Putamen (tissue), 1 donor: ENCODE data around the gene AUTS2.
A peak's percentile ranks its signal among the peaks of the same experiment; 100 is the strongest.

Experiments used
- DNase-seq: peaks from one replicate; pipeline ENCODE4 v3.0.0-alpha.2; 2016; ENCODE audit warnings: low spot score

Gene AUTS2

DNA sequence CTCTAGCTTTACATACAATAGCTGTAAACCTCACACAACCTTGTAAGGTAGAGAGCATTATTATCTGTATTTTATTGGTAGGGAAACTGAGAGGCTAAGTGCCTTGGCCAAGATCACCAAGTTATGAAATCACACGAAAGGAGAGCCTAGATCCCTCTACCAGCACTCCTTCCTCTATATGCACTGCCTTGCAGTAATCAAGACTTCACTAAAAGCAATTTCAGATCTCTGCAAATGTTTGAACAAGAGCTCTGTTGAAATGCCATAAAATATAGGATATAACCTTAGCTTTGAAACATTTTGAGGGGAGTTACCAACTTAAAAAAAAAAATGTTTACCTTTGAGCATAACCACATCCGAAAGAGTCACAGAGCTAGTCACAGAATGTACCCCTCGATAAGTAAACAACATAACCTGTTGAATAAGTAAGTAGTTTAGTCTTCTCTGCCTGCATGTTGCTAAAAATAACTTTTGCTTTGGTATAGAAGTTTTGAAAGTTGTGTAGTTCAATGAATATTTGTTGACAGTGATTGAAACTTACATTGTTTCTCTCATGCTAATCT lies 709.4 kb downstream of the AUTS2 start:
- DNase-seq, result no peak

DNA sequence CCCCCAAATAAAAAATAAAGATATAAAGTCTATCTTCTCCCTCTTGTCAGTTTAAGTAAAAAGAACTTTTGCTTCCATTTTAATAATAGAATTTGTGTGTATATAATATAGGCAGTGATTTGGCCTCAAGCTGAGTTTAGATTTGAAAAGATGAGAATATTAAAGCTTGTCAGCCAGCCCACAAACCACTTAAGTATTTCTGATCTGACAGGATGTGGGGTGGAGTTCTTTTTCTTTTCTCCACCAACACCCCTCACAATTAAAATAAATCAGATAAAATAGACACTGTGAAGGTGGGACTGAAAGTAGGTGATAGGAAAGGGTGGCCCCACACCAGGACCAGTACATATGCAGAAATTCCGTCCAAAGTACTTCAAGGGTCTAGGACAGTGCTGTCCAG lies 714.1 kb downstream of the AUTS2 start:
- DNase-seq, result peak; percentile 68

DNA sequence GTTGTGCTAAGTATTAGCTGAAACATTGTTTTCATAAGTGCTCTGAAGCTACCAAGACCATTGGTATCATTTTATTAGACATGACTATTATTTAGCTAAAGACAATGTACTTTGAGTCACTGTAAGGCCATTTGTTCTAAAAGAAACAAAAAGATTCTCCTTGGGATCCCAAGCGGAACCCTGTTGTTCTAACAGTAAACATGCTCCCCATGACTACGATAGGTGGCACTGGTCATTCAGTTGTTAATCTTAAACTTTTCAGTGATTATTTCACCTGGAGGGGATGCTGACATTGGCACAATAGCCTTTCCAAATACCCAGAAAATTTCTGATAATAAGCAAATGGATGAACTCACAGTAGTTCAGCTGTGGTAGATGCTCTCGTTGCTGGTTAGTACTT lies 715.0 kb downstream of the AUTS2 start:
- no peak for DNase-seq

DNA sequence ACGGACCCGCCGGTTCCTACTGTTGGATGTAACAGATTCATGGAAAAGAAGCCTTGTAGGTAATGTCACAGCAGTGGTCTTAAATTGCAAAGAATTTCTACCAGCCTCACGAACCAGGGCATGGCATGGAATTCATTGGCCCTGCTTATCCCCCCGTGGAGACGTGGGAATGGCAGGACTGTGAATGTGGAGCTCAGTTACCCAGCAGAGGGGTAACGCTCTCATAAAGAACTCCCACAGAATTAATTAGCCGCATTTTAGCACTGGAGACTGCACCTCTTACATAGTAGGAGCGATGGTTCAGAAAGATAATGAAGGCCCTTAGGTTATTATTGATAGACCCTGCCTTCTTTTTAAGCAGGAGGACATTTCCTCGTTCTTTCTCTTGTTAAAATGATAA lies 715.4 kb downstream of the AUTS2 start:
- DNase-seq, result no peak

DNA sequence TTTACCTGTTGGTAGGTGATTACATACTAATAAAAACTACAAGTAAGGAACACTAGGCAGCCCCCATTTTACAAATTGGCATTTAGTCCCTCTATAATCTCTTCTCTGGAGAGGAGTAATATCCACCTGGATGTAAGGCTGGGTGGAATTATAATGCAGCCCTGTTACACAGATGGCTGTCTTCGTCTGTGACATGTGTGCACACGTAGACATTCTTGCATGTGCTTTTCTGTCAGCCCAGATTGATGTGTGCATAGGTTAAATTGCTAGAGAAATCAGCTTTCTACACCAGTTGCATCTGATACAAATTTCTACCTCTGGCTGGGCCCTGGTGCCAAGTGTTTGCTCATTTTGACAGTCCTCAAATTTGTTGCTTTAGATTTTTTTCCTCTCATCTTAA lies 715.9 kb downstream of the AUTS2 start:
- DNase-seq, result no peak

DNA sequence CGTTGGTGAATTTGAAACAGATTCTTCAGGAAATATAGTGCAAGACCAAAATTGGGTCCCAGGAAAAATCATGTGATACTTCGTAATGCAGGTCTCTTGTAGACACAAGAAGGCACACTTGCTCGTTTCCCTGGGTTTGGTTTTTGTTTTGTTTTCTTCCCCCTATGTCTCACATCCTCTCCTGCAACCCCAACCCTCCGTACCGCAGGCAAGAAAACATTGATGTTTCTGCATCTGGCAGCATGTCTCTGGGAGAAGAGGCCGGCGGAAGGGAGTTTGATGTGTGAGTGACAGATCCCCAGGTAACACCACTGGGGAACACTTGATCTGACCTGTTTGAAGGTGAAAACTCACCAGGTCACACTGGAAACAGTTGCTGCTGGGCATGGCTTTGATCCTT lies 718.5 kb downstream of the AUTS2 start:
- no peak for DNase-seq

DNA sequence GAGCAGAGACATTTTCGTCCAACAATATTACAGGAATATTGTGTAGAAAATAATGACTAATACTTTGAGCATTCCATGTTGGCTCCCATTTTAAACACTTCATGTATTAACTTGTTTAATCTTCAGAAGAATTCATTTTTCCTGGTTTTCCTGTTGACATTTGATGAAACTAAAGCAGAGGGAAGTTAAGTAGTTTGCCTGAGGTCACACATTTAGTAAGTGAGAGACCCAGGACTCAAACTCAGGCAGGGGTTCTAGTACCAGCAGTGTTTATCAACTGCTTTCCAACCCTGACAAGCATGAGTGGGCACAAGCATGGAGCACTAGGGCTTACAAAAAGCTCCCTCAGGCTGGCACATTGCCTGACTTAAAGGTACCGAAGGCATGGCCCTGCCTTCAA lies 719.1 kb downstream of the AUTS2 start:
- DNase-seq, result no peak

DNA sequence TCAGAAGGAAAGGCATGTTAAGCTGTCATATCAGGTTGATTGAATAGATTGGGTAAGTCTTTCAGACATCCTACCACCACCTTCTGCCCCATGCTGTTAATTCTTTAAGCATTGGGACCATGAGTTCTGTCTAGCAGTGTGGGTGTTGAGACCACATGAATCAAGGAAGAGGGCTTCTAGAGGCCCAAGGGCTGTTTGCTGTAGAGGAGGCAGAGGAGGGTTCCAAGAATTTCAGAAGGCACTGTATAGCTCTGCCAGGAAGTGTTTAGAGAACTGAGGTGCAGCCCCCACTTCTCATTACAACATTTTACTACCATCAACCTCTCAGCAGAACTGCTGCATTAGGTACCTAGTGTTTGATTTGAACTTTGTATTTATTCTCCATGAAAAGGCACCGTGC lies 720.2 kb downstream of the AUTS2 start:
- DNase-seq, result no peak

DNA sequence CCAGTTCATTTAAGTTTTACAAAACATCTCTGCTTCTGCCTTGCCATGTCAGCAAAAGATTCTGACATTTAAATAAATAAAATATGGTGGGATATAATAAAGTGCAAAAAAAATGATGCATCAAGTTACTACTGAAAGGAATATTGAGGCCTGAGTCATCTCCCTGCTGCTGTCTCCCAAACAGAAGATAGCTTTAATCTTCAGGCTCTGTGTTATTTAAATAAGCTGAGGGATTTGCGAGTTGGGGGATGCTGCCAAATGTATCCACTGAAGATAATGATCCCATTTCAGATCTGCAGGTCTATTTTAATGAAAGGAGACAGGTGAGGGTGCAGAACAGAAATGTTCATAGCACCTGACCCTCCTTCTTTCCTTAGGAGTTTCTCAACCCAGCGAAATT lies 720.8 kb downstream of the AUTS2 start:
- no peak for DNase-seq

DNA sequence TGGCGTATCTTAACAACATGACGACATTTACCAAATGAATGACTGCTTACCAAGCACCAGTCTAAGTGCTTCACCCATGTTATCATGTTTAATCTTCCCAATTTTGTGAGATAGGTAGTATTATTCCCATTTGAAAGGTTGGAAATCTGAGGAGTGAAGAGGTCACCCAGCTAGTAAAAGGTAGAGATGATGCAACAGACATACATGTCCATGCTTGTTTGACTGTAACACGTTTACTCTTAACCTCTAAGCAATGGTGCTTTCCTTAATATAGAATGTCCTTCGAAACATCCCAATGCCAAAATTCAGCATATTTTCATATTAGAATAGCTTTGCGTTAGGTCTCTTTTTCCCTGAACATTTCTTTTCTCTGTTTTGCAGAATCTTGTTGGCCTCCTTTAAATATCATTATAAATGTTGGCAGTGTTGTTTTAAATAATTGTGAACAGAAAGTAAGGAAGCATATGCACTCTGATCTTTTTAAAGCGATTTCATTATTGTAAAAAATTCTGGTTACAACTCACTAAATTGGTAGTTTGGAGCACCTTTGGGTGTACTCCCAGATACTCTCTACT lies 722.8 kb downstream of the AUTS2 start:
- no peak for DNase-seq

DNA sequence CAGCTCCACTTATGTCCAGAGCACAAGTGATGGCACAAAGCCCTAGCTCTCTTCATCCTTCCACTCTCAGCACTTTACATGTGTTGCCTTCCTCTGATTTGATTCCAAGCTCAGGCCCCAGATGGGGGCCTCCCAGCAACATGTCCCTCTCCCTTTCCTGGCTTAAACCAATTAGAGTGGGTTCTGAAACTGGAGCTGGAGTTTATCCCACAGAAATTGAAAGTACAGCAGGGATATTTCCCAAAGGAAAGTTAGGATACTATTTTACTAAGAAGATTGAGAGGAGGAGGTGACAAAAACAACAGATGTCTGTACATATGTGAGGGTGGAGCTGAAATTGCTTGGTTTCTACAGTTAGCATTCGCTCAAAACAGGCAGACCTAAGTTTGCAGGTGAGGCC lies 724.6 kb downstream of the AUTS2 start:
- no peak for DNase-seq

DNA sequence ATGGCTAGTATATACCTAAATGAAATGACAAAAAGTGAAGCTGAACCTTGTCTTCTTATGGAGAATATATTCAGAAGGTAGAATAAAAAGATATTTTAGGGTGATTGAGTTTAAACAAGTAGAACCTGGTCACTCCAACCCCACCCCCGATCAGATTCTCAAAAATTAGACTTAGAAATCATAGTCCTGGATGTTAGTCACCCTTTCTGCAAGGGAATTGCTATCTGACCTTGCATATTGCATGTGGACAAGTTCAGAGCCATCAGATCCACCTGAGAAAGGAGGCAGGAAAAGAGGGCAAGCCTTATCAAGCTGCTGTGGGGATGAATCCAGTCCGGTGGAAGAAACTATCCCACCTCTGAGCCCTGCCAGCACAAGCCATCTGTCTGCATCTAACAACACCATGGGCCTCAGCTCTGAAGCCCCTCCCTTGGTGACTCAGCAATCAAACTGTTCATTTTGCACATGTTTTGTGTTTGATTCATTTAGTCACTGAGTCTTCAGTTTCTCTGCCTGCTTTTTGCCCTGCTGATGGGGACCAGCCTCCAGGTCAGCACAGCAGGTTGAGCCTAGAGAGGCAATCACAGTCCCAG lies 727.3 kb downstream of the AUTS2 start:
- DNase-seq, result no peak

DNA sequence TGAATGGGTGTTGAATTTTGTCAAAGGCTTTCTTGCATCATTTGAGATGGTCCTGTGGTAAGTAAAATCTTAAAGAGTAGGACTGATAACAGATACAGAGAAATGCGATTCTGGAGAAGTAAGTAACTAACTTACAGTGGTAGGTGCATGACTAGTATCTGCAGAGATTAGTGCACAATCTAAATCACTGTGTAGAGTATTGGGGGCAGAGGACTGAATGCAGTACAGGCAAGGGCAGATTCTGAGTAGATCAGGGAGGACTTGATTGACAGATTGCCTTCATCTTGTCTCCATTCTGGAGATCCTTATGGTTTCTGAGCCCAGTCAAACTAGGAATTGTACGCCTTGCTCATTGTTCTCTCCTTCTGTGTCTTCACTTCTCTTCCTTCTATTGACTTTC lies 736.0 kb downstream of the AUTS2 start:
- DNase-seq, result no peak

DNA sequence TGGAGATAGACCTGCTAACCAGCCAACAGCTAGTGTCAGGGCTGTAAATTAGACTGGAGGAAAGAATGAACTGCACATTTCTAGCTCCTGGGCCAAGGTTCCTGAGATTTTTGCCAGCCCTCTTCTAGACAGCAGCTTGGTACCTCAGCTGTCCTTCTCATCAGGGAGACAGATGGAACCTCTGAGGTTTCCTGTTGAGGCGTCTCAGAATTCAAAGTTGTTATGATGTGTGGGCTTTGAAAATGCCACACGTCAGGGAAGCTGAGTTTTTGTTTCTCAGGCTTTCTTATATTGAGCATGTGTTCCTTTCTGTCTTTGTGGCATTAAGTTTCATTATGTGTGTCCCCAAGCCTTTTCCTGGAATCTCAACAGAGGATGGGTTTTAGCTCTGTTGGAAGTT lies 736.6 kb downstream of the AUTS2 start:
- DNase-seq, result no peak

DNA sequence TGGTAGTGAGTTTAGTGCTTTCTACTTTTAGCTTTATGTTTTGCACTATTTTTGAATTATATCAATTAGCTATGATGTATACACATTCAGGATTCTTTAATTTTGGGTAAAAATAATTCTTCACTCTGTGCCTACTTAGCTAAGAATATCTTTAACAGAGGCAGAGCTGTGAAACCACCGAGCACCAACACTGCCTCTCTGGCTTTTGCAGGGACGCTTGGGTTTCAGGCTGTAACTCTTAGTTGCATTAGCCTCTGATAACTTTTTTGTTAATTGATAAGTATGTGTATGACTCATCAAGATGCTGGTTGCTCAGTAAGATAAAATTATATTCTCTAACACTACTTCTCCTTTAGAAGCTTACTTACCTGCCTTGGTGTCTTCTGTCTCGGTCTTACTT lies 738.3 kb downstream of the AUTS2 start:
- DNase-seq, result no peak

DNA sequence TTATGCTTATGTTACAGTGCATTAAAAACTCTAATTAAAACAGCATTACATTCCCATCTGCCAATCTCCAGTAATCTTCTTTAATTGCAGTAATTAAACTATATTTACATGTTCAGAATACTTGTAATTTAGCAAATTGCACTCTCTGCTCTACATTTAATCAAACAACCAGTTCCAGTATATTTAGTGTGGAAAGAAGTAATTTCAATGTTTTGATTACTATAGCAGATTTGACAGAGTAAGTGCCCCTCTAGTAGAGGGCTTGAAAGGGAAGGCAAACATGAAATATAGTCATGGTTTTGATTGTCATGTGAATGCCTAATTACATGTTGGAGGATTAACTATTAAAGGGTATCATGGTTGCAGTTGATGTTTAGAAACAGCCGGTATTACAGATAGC lies 739.7 kb downstream of the AUTS2 start:
- DNase-seq, result no peak

DNA sequence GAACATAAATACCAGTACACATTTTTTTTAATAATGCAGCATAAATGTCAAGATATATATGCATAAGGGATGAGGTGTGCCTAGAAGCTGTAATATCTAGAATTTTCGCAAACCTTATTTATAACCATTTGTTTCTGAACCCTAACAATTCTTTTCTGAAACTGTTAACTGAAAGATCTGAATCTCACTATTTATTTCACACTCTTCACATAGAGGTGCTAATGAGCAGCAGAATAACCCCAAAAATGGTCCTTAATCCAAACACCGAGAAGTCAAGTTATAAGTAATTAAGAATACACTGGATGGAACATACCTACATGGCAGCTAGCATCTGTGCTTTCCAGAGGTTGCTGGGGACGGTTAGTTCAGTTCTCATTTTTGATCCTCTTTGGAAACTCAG lies 742.0 kb downstream of the AUTS2 start:
- DNase-seq, result no peak

DNA sequence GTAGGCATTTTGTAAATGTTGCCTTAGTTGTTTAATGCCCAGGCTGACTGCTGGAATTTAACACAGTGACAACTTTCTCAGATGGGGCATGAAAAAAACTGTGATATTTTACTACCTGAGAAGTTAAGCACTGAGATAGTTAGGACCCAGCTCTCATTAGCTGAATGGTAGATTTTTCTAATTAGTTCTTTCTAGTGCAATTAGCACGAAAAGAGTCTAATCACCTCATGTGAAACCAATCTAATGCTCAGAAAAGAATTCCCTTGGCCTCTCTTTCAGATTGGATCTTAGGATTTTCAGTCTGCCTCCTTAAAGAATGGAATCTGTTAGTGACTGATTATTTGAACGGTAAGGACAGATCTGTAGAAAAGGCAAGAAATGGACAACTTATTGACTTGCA lies 743.2 kb downstream of the AUTS2 start:
- DNase-seq, result no peak

DNA sequence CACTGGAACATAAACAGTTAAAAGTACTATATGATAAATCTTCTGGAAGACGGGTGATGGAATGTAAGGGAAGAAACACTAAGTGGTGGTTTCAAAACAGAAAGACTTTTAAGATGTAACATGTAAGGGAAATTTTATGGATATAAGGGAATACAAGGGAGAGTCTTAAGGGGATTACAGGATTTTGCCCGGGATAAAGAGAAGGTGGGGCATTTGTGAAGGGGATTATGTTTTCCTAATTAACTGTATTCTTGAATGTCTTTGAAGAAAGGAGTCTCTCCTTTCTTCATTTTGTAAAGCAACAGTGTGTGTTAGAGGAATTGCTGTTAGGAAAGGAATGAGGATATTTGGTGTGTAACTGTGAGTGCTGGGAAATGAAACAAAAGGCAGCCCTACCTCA lies 745.2 kb downstream of the AUTS2 start:
- no peak for DNase-seq

DNA sequence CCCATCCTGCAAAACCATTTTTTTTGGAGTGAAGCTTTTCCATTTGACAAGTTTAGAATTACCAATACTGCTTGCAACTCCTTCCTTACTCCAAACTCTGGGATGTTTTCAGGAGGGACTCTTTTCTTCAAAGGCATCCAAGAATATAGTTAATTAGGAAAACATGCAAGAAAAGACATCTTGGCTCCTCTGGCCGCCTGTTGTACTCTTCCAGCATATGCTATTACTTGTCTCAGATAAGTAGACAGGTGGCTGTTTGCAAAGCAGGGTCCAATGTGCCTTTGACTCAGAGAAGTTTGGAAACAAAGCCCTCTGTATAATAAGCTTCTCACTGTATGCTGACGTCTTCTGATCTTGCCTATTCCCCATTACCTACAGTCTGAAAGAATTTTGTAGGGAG lies 746.5 kb downstream of the AUTS2 start:
- DNase-seq, result no peak

DNA sequence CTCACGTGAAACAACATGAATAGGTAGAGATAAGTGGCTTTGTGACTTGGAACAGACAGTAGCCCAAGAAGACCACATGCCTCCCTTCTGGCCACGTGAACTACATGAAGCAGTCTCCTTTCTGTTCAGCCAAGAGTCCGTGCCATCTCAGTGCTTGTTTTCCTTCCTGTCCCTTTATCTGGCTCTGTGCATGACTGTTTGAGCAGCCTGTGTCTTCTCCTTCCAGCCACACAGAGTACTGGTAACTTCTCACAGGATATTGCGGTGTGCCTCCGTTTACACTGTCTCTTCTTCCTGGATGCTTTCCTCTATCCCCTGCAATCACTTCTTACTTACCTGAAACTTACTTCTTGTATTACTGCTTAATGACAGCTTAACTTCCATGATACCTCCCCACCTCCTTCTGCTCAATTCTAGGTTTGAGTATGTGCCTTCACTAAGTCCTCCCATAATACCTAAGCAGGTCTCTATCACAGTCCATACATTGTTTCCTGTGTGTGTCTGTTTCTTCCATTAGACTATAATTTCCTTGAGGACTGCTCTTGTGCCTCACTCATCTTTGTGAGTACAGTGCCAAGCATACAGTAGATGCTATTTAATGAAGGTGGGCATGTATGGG lies 748.7 kb downstream of the AUTS2 start:
- no peak for DNase-seq

DNA sequence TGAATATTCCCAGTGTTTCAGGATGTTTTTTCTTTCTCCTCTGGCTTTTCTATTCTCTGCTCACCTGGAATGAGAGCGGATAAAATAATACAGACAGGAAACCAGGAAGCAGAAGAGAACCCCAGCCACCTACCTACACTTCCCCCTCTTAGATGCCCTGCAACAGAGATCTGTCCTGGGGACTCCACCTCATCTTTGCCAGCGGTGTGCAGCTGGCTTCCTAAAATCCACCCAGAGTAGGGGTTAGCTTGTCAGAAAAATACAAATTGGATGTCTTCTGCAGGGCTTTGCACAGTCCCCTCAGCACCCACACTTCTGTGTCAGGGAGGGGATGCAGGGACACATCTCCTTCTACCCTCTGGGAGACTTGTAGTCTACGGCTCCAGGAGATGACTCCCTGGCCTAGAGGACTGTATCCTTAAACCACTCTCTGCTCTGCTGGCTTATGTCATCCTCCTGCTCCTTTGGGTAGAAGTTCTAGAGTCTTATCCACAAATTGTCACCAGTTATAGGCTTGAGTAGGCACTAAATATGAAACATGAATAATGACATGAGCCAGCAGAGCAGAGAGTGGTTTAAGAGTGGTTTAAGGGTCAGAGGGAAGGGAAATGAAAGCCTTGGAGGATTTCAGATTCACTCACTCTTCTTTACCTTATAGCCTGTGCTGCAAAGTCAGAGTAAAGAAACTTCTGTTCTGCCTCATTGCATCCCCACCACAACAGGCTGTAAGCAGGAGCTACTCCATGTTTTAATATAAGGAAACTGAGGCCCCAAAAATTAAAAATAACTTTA lies 749.4 kb downstream of the AUTS2 start:
- no peak for DNase-seq

DNA sequence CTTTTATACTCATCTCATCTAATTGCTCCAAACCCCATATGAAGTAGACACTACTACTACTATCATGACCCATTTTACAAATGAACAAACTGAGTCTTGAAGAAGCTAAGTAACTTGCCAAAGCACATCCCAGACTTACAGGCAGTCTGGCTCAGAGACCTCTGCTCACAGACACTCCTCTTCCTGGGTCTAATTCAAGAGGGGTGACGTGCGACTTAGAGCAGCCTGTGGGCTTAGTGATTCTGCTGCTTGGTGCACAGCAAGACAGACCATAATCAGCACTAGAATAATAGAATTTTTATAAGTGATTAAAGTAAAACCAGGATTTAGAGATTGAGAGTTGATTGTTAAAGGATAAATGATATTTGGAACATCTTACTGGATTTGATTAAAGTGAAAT lies 750.8 kb downstream of the AUTS2 start:
- no peak for DNase-seq
